H1 (cell line): ENCODE measurements around the gene TMEM255B. TPM values are rescaled to one million over a fixed set of nuclear protein-coding genes. Genes with fewer than 3 reads are reported as not detected.

Source experiments
- ATF3 ChIP-seq: IDR thresholded peaks from 2 replicates; pipeline ENCODE4 v1.6.1; 2011; ENCODE audit warnings: low read depth, mild to moderate bottlenecking, low read length; ENCODE audit not compliant: insufficient read depth
- CHD7 ChIP-seq: fragments of 300-600 bp; sonication (generic); IDR thresholded peaks from 2 replicates; pipeline ENCODE4 v1.7.1; 2012; ENCODE audit warnings: low read length, moderate library complexity, mild to moderate bottlenecking, inconsistent platforms; ENCODE audit not compliant: insufficient replicate concordance
- EGR1 ChIP-seq: IDR thresholded peaks from 2 replicates; pipeline ENCODE4 v1.6.1; 2011; ENCODE audit warnings: low read depth, low read length, borderline replicate concordance
- NANOG ChIP-seq: IDR thresholded peaks from 2 replicates; pipeline ENCODE4 v1.6.1; 2011; ENCODE audit warnings: low read length, low read depth, mild to moderate bottlenecking, inconsistent platforms; ENCODE audit not compliant: insufficient read depth, poor library complexity, severe bottlenecking
- NRF1 ChIP-seq: IDR thresholded peaks from 2 replicates; pipeline ENCODE4 v1.6.1; 2011; ENCODE audit warnings: mild to moderate bottlenecking, low read depth, low read length, improper control_type of control experiment
- SAP30 ChIP-seq: fragments of 300-600 bp; sonication (generic); IDR thresholded peaks from 2 replicates; pipeline ENCODE4 v1.7.1; 2012; ENCODE audit warnings: low read length, moderate library complexity, mild to moderate bottlenecking, inconsistent platforms; ENCODE audit not compliant: insufficient read depth, insufficient replicate concordance
- SIN3A ChIP-seq, 2 experiments: IDR thresholded peaks in 1 of 2; conservative IDR thresholded peaks in 1 of 2; 2 replicates each; pipeline ENCODE4 v1.6.1; 2011 to 2012; ENCODE audit warnings: low read length in 2 of 2, improper control_type of control experiment in 1 of 2, low read depth in 1 of 2, mild to moderate bottlenecking in 1 of 2
- TAF7 ChIP-seq: optimal IDR thresholded peaks from 2 replicates; pipeline ENCODE3; 2011; ENCODE audit warnings: low read depth, mild to moderate bottlenecking, inconsistent platforms, low read length, moderate library complexity, borderline replicate concordance
- polyA plus RNA-seq, 7 experiments: library from polyadenylated mRNA; depleted of rRNA in 3 of 7; stranded (reverse) in 5 of 7; unstranded in 2 of 7; fragments of >200 nt in 5 of 7; fragments of 200-250 nt in 2 of 7; gene quantifications; 1 replicate in 5 of 7; 2 replicates in 1 of 7; 4 replicates in 1 of 7; pipeline versions ENCODE4 v1.2.1 to v1.2.3, GENCODE V29; 2011 to 2013; ENCODE audit warnings: missing spikeins in 2 of 7, mixed read lengths in 2 of 7
- total RNA-seq: library from RNA; stranded (reverse); fragmentation: NEBNext Ultra II Directional; extraction: Animal tissue kit (Norgen Biotek cat#: 25700); gene quantifications from 2 replicates; pipeline ENCODE4 v1.2.1, GENCODE V29; 2021

TMEM255B gene
- total and polyA plus RNA-seq, 2 of the 8 experiments (the other 6 are each of a cell fraction or from before 2014, with no cell fraction given) = 3.4 to 4.4 TPM

GRCh38 chr13:113854238-113855011 is 95.4 kb downstream of the TMEM255B start (continued):
- TF ChIP-seq CHD7 (no peak), SAP30 (no peak), TAF7 (no peak), NRF1 (no peak), NANOG (no peak), ATF3 (no peak), EGR1 (no peak), SIN3A (conservative IDR thresholded peaks at IDR 0.05 in 1 of 2, IDR thresholded peaks at IDR 0.05 in 1 of 2; ENCODE audit: low read depth in 1 of 2, low read length in 2 of 2) (no peak)
- TF ChIP-seq, all 59 proteins: peak for 0
